GM18508 (cell line): ENCODE measurements around the gene NSUN7.
"Not testable (repeated sequence)": the region's sequence is repeated elsewhere in the genome, so short reads cannot be mapped to it uniquely, and the experiment has no call there.

Source experiments
- ATAC-seq: cut with Tn5 transposase; IDR thresholded peaks from one replicate; pipeline ENCODE4 v1.9.1; 2021; ENCODE audit warnings: moderate number of reproducible peaks; ENCODE audit not compliant: insufficient read depth, unreplicated experiment

The NSUN7 gene

GRCh38 chr4:40812386-40812785, 62.6 kb downstream of the NSUN7 start:
- no peak for ATAC-seq

GRCh38 chr4:40812856-40813255, 63.1 kb downstream of the NSUN7 start:
- no peak for ATAC-seq

DNA sequence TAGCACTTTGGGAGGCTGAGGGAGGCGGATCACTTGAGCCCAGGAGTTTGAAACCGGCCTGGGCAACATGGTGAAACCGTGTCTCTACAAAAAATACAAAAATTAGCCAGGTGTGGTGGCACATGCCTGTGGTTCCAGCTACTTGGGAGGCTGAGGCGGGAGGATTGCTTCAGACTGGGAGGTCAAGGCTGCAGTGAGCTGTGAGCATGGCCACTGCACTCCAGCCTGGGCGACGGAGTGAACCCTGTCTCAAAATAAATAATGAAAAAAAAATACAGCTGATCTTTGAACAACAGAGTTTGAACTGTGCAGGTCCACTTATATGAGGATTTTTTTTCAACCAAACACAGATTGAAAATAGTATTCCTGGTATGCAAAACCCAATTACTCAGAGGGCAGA, 67.4 kb downstream of the NSUN7 start:
- not testable (repeated sequence) for ATAC-seq

DNA sequence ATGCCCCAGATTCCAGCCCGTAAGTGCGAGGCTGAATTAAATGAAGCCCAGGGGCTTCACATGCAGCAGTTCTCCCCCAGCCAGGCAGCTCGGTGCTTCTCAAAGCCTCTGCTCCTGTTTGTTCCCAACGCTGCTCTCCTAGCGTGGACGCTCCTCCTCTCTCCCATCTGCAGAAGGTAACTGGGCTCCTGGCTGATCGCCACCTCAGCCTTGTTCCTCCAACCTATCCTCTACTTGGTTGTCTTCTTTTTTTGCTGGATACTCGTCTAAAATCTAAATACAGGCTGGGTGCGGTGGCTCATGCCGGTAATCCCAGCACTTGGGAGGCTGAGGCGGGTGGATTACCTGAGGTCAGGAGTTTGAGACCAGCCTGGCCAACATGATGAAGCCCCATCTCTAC, 70.3 kb downstream of the NSUN7 start:
- ATAC-seq = no peak

GRCh38 chr4:40822420-40823166, 72.8 kb downstream of the NSUN7 start:
- no peak for ATAC-seq

GRCh38 chr4:40825014-40825838, 75.5 kb downstream of the NSUN7 start:
- no peak for ATAC-seq

- ATAC-seq = no peak
Observed at GRCh38 chr4:40826821-40827220, 77.1 kb downstream of the NSUN7 start.

- ATAC-seq = no peak
Observed at GRCh38 chr4:40827758-40828157, 78.0 kb downstream of the NSUN7 start.

GRCh38 chr4:40828661-40829060, 78.9 kb downstream of the NSUN7 start:
- ATAC-seq = no peak

DNA sequence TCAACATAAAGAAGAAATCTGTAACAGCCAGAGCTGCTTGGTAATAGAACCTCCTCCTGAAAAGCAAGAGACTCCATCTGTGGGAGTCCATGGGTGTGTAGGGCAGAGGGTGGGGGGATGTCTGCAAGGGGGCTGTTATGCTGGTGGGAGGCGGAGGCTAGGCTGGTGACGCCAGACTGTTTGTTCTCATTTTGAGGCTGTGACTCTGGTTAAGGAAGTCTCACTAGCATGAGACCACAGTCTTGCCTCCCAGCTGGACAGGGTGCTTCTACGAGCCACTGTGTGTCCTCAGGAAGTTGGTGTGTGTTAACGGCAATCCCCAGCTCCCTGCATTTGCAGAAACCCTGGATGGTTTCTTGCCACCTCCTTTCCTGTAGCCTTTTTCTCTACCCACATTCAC, 79.8 kb downstream of the NSUN7 start:
- ATAC-seq = no peak

DNA sequence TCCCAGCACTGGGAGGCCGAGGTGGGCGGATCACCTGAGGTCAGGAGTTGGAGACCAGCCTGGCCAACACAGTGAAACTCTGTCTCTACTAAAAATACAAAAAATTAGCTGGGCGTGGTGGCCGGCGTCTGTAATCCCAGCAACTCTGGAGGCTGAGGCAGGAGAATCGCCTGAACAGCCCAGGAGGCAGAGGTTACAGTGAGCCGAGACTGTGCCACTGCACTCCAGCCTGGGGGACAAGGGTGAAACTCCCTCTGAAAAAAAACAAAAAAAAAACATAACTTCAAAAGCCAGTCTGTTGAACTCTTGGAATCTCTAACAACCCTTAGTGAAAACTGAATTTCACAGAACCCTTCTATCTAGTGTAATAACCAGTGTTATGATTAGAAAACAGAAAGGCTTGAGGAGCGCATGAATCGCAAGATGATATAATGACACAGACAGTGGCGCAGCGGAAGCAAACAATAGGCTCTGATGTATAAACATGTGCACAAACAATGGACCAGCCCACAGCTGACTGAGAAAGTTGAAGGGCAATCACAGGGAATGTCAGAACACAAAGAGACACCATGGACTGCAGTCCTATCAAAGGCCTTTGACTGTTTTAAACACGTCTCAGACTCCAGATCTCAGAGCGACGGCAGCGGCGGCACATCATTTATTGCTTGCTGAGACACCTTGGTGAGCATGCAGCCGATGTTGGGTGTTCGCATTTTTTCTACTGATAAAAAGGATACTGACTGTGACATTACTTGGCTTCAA, 81.6 kb downstream of the NSUN7 start:
- no peak for ATAC-seq

GRCh38 chr4:40832175-40832574, 82.4 kb downstream of the NSUN7 start:
- no peak for ATAC-seq

DNA sequence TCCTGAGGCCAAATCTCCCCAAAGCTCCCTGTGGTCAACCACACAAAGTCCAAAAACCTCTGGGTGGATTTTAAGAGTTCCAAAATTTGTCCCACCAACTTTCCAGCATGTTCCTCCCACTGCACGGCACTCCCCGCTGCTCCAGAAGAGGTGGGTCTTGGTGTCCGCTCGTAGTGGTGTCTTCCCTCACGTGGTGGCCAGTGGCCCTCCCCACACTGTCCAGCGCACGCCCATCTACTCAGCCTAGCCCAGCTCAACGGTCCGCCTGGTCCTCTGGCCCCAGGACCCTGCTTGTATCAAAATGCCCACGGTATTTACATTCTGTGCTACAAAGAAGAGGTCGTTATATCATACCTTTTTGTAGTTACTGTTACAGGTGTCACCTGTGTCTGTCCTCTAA, 83.5 kb downstream of the NSUN7 start:
- no peak for ATAC-seq

GRCh38 chr4:40837094-40837870, 87.5 kb downstream of the NSUN7 start:
- no peak for ATAC-seq

GRCh38 chr4:40838742-40839141, 89.0 kb downstream of the NSUN7 start:
- no peak for ATAC-seq

DNA sequence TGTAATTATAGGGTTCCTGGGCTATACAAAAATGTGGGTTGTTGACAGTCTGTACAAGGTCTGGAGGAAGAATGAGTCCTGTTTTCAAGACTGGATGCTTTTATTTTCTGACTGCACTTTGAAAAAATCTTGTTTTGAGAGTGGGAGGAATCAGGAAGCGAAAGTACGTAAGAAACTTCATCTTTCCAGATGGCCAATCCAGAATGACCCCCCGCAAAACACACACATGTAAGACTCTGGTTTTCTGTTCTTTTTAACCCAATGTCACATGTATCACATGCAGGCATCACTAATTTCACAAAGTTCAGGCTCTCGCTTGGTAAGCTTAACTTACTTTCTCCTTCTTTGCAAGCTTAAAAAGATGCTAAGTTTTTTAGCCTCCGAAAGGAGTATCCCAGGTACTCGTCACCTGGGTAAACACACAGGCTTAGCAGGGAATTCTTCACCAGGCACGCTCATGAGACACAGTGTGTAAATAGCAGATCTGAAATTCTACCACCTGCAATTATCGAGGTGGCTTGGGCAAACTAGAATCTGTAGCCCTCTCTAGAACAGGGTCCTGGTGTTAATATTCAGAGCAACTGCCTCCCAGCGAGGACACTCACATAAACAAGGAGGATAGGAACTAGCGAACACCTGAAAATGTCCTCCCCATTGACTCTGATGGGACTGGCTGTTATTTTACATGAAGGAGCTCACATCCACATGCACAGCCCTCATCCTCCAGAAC, 90.7 kb downstream of the NSUN7 start:
- ATAC-seq = no peak

DNA sequence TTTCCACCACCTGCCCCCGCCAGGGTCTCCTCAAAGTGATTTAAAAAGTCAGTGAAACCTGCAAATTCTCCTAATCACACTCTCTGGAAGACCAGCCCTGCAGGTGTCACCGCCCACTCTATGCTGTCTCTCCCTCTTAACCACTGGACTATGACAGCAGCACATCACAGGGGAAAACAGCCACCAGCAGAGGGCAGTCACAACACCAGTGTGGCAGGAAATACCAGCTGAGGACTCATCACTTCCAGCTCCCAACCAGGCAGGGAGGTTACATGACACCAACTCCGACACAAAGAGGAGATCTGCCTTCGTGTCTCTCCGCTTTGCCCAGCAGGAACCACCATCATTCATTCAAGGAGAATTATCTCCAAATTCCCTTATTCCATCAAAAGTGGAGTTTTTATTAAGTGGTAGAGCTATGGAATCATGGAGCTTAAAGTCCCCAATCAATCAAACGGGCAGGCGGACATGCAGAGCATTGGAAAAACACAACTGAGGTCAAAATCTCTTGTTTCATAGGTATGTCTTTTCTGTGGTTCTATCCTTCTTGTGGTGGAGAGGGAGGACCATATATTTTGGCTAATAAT, 91.3 kb downstream of the NSUN7 start:
- ATAC-seq = no peak

DNA sequence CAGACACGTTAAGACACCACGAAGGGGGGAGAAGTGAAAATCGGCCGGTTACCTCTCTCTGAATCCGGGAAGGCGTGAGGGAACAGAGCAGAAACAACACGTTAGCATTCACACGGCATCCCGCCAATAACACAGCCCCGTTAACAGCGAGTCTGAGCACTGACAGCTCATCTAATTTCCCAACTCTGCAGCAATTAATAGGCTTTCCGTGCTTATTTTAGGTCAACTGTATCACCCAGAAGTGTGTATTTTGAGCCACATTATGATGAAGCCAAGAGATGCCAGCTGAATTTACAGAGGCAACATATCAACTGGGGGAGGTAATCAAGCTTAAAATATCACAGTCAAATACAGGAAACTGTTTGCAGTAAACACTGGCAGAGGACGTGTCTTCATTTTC, 92.6 kb downstream of the NSUN7 start:
- ATAC-seq = no peak

GRCh38 chr4:40842725-40843423, 93.1 kb downstream of the NSUN7 start:
- no peak for ATAC-seq
